SU-DHL-6 (cell line): ENCODE results near the gene VGF.
"Not testable (repeated sequence)": the region's sequence is repeated elsewhere in the genome, so short reads cannot be mapped to it uniquely, and the experiment has no call there.

ENCODE experiments used
- H2AFZ ChIP-seq: fragments of 200-600 bp; sonication (generic); 2 replicates; pipeline ENCODE4 v1.6.1; 2014; ENCODE audit warnings: low read depth, mild to moderate bottlenecking, moderate library complexity, mixed read lengths, antibody characterized with exemption, low read length; ENCODE audit not compliant: severe bottlenecking
- H3F3A ChIP-seq: fragments of 200-600 bp; shearing (Covaris generic); 2 replicates; pipeline ENCODE4 v1.6.0; 2016; ENCODE audit warnings: antibody characterized with exemption, mild to moderate bottlenecking; ENCODE audit not compliant: insufficient read depth
- H3K27ac ChIP-seq: fragments of 200-600 bp; sonication (generic); 2 replicates; pipeline ENCODE4 v1.5.1; 2016; ENCODE audit warnings: low read depth, mild to moderate bottlenecking, low read length, moderate library complexity, mixed read lengths
- H3K27me3 ChIP-seq: fragments of 200-600 bp; sonication (generic), shearing (Covaris generic); 2 replicates; pipeline ENCODE4 v1.6.0; 2014; ENCODE audit warnings: mild to moderate bottlenecking, low read length
- H3K36me3 ChIP-seq: fragments of 200-600 bp; sonication (generic); 2 replicates; pipeline ENCODE4 v1.6.1; 2014; ENCODE audit warnings: mild to moderate bottlenecking, low read length, mixed read lengths
- H3K4me2 ChIP-seq: fragments of 300-600, 200-600 bp; shearing (Covaris generic), sonication (generic); 2 replicates; pipeline ENCODE4 v1.6.0; 2014; ENCODE audit warnings: low read length, low read depth, mild to moderate bottlenecking; ENCODE audit not compliant: poor library complexity, severe bottlenecking
- H3K4me3 ChIP-seq: fragments of 200-600 bp; sonication (generic); 2 replicates; pipeline ENCODE4 v1.5.1; 2014; ENCODE audit warnings: antibody characterized with exemption, low read length, mild to moderate bottlenecking, mixed read lengths; ENCODE audit not compliant: insufficient read depth, poor library complexity, severe bottlenecking
- H3K79me2 ChIP-seq: fragments of 200-600 bp; sonication (generic); 2 replicates; pipeline ENCODE4 v1.6.1; 2014; ENCODE audit warnings: mild to moderate bottlenecking, low read length, moderate library complexity; ENCODE audit not compliant: insufficient read depth
- H3K9ac ChIP-seq: fragments of 200-600 bp; sonication (generic); 2 replicates; pipeline ENCODE4 v1.7.0; 2014; ENCODE audit warnings: mild to moderate bottlenecking, low read length
- H3K9me2 ChIP-seq: fragments of 200-600 bp; sonication (generic); replicated peaks from 2 replicates; pipeline ENCODE4 v1.6.1; 2014; ENCODE audit warnings: low read length; ENCODE audit not compliant: insufficient read depth
- H3K9me3 ChIP-seq: fragments of 200-600 bp; sonication (generic); 2 replicates; pipeline ENCODE4 v1.6.1; 2014; ENCODE audit warnings: low read length, mixed read lengths; ENCODE audit not compliant: insufficient read depth
- H4K20me1 ChIP-seq: fragments of 200-600 bp; sonication (generic); 2 replicates; pipeline ENCODE4 v1.6.1; 2014; ENCODE audit warnings: low read depth, mild to moderate bottlenecking, antibody characterized with exemption, low read length, moderate library complexity, mixed read lengths
- EZH2phosphoT487 ChIP-seq: fragments of 200-600 bp; sonication (generic), shearing (Covaris generic); conservative IDR thresholded peaks from 2 replicates; pipeline ENCODE4 v1.6.1; 2018; ENCODE audit warnings: mild to moderate bottlenecking, antibody characterized with exemption, low read length, moderate library complexity, mixed read lengths
- TF ChIP-seq, protein P1 (sequence below): fragments of 200-600 bp; sonication (generic); IDR thresholded peaks from one replicate; pipeline ENCODE4 v1.5.1; 2017; ENCODE audit warnings: antibody characterized with exemption, mild to moderate bottlenecking, low read length, moderate library complexity; ENCODE audit not compliant: insufficient read depth, poor library complexity, severe bottlenecking

The VGF gene

DNA sequence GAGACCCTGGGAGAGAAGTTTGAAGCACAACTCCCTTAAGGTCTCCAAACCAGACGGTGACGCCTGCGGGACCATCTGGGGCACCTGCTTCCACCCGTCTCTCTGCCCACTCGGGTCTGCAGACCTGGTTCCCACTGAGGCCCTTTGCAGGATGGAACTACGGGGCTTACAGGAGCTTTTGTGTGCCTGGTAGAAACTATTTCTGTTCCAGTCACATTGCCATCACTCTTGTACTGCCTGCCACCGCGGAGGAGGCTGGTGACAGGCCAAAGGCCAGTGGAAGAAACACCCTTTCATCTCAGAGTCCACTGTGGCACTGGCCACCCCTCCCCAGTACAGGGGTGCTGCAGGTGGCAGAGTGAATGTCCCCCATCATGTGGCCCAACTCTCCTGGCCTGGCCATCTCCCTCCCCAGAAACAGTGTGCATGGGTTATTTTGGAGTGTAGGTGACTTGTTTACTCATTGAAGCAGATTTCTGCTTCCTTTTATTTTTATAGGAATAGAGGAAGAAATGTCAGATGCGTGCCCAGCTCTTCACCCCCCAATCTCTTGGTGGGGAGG is 27.6 kb downstream of the VGF start:
- no peaks in the 10 kb centered on the region for H3K27me3 ChIP-seq
- H3K4me2 ChIP-seq, result no peak overlapping the region
- H3K36me3 ChIP-seq, result no peaks in the 10 kb centered on the region
- H3K79me2 ChIP-seq, result no peaks in the 10 kb centered on the region
- H3K9me3 ChIP-seq, result no peaks in the 10 kb centered on the region
- no peaks in the 10 kb centered on the region for H3K9me2 ChIP-seq
- TF ChIP-seq, protein P1, sequence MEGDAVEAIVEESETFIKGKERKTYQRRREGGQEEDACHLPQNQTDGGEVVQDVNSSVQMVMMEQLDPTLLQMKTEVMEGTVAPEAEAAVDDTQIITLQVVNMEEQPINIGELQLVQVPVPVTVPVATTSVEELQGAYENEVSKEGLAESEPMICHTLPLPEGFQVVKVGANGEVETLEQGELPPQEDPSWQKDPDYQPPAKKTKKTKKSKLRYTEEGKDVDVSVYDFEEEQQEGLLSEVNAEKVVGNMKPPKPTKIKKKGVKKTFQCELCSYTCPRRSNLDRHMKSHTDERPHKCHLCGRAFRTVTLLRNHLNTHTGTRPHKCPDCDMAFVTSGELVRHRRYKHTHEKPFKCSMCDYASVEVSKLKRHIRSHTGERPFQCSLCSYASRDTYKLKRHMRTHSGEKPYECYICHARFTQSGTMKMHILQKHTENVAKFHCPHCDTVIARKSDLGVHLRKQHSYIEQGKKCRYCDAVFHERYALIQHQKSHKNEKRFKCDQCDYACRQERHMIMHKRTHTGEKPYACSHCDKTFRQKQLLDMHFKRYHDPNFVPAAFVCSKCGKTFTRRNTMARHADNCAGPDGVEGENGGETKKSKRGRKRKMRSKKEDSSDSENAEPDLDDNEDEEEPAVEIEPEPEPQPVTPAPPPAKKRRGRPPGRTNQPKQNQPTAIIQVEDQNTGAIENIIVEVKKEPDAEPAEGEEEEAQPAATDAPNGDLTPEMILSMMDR, result no peak
- TF ChIP-seq EZH2phosphoT487, result no peak
- no peaks in the 10 kb centered on the region for H3F3A ChIP-seq
- H3K9ac ChIP-seq, result no peak overlapping the region
- no peak overlapping the region for H3K27ac ChIP-seq
- no peak overlapping the region for H2AFZ ChIP-seq
- no peak overlapping the region for H3K4me3 ChIP-seq
- no peaks in the 10 kb centered on the region for H4K20me1 ChIP-seq

DNA sequence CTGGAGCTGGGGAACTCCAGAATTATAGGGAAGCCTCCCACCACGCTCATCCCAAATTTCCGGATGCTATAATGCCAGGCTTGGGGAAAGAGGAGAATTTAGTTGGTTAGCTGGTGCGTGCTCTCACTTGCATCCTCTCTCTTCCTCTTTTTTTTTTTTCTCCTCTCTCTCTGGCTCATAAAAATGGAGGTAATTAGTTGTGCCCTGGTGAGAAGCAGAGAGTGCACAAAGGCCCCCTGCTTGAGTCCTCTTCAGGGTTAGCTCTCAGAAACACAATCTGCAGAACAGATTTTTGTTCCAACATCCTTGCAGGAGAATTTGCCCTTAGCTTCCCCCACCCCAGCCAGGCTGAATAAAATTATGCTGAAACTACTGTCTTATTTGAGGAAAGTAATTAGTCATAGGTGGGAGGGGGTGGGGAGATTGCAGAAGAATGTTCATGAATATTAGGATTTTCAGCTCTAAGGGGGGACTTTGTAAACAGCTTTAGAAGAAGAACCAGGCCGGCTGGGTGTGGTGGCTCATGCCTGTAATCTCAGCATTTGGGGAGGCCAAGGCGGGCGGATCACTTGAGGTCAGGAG is 30.9 kb downstream of the VGF start:
- Histone ChIP-seq H4K20me1 (no peaks in the 10 kb centered on the region), H3K9me2 (no peaks in the 10 kb centered on the region), H3K4me3 (no peak overlapping the region), H2AFZ (no peak overlapping the region), H3K36me3 (no peaks in the 10 kb centered on the region), H3K79me2 (no peaks in the 10 kb centered on the region), H3K4me2 (no peak overlapping the region), H3K9me3 (no peaks in the 10 kb centered on the region), H3K9ac (no peak overlapping the region), H3F3A (no peaks in the 10 kb centered on the region), H3K27me3 (no peaks in the 10 kb centered on the region), H3K27ac (no peak overlapping the region)
- TF ChIP-seq, protein P1, result no peak
- TF ChIP-seq EZH2phosphoT487, result no peak

DNA sequence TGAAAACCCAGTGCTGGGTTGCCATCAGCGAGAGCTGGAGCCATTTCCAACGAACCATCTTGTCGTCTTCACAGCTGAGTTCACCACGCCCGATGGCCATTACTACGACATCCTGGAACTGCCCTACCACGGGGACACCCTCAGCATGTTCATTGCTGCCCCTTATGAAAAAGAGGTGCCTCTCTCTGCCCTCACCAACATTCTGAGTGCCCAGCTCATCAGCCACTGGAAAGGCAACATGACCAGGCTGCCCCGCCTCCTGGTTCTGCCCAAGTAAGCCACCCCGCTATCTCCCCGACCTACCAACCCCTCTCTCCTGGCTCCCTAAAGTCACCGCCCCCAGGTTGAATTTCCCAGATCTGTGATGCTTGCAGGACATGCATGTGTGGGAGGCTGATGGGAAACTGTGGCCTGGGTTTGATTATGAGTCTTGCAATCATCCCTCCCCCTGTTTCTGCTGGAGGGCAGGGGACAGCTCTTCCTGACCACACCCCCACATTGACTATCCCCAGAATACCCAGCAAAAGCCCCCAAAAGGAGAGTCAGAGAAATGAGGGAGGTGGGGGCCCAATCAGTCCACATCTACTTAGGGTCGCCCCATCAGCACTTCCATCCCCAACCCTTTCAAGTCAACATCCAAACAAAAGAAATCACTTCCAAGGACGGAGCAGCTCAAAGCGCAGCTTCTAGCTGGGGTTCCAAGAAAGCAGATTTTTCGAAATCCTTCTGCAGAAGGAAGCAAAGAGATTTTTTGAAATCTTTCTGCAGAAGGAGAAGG is 31.6 kb downstream of the VGF start:
- H3K27ac ChIP-seq, result no peak overlapping the region
- H3K9me3 ChIP-seq, result no peaks in the 10 kb centered on the region
- no peak overlapping the region for H3K4me2 ChIP-seq
- H3K27me3 ChIP-seq, result no peaks in the 10 kb centered on the region
- no peaks in the 10 kb centered on the region for H3K36me3 ChIP-seq
- no peak for TF ChIP-seq EZH2phosphoT487
- TF ChIP-seq, protein P1, result no peak
- H3K4me3 ChIP-seq, result no peak overlapping the region
- no peaks in the 10 kb centered on the region for H4K20me1 ChIP-seq
- no peak overlapping the region for H2AFZ ChIP-seq
- no peaks in the 10 kb centered on the region for H3K79me2 ChIP-seq
- no peaks in the 10 kb centered on the region for H3F3A ChIP-seq
- H3K9ac ChIP-seq, result no peak overlapping the region
- H3K9me2 ChIP-seq, result no peaks in the 10 kb centered on the region

DNA sequence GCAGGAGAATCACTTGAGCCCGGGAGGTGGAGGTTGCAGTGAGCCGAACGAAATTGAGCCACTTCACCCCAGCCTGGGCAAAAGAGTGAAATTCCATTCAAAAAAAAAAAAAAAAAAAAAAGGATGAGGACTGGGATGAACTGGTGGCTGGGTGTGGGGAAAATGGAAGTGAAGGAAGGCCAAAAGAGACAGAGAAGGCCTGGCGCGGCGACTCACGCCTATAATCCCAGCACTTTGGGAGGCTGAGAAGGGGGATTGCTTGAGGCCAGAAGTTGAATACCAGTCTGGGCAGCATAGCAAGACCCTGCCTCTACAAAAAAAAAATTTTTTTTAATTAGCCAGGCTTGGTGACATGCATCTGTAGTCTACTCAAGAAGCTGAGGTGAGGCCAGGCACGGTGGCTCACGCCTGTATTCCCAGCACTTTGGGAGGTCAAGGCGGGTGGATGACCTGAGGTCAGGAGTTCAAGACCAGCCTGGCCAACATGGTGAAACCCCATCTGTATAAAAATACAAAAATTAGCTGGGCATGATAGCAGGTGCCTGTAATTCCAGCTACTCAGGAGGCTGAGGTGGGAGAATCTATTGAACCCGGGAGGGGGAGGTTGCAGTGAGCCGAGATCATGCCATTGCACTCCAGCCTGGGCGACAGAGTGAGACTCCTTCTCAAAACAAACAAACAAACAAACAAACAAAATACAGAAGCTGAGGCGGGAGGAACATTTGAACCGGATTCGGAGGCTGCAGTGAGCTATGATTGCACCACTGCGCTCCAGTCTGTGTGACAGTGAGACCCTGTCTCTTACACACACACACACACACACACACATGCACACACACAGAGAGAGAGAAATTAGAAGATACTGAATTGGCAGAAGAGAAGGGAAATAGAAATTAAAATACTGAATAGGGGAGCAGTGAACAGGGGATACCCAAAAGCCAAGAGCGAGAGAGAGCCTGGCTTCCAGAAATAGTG is 32.5 kb downstream of the VGF start:
- H3K27ac ChIP-seq, H3K9me3 ChIP-seq, H3K9ac ChIP-seq, H3K9me2 ChIP-seq, H2AFZ ChIP-seq, H3K4me3 ChIP-seq, H3K4me2 ChIP-seq, H4K20me1 ChIP-seq, H3F3A ChIP-seq, H3K79me2 ChIP-seq, H3K27me3 ChIP-seq, H3K36me3 ChIP-seq: not testable (repeated sequence)
